GM12872 (cell line): Measurements from ENCODE around the gene FNDC1.

Source experiments
- CTCF ChIP-seq: IDR thresholded peaks from 3 replicates; pipeline ENCODE4 v1.5.1; 2011; ENCODE audit warnings: low read depth, mild to moderate bottlenecking, low read length, moderate library complexity; ENCODE audit not compliant: insufficient read depth

The FNDC1 gene

GRCh38 chr6:159234102-159234553 lies 64.9 kb downstream of the FNDC1 start:
- no peak for TF ChIP-seq CTCF

DNA sequence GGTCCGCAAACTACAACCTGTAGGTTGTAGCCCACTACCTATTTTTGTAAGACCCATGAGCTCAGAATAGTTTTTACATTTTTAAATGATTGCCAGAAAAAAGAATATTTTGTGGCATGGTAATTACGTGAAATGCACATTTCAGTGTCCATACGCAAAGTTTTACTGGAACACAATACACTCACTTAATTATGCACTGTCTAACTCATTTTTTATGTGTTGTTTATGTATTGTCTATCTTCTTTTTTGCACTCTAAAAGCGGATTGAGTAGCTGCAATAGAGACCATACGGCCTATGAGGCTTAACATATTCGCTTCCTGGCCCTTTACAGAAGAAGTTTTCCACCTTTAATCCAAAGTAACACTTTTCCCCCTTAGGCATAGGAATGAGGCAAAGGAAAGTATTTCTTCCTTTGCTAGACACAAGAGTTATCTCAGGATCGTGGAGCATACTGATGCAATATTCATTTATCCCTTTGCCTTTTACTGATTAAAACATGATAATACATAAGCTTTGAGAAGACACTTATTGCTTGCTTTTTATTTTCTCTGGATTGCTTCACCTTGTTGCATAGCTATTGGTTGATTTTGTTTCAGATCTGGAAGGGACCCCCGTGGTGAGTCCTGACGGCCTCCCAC lies 69.8 kb downstream of the FNDC1 start:
- TF ChIP-seq CTCF: no peak

GRCh38 chr6:159249128-159249527 lies 79.9 kb downstream of the FNDC1 start:
- TF ChIP-seq CTCF: no peak

- no peak for TF ChIP-seq CTCF
Measured at GRCh38 chr6:159249752-159250151, 80.6 kb downstream of the FNDC1 start.

DNA sequence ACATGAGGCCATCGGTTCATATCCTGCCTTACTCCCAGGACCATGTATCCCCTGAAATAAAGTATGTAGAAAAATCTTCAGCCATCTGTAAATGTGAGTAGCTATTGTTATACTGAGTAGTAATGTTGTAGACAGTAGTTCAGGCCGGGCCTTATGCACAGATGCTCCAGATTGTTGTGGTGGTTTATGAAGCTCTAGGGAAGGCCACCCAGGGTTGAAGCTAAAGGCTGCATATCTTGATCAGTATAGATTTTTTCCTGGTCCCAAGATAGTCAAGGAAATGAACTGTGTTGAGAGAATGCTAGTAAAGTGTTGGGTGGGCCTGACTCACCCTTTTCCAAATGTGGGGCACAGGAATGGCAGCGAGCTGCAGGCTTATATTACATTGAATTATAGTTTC lies 81.4 kb downstream of the FNDC1 start:
- no peak for TF ChIP-seq CTCF

DNA sequence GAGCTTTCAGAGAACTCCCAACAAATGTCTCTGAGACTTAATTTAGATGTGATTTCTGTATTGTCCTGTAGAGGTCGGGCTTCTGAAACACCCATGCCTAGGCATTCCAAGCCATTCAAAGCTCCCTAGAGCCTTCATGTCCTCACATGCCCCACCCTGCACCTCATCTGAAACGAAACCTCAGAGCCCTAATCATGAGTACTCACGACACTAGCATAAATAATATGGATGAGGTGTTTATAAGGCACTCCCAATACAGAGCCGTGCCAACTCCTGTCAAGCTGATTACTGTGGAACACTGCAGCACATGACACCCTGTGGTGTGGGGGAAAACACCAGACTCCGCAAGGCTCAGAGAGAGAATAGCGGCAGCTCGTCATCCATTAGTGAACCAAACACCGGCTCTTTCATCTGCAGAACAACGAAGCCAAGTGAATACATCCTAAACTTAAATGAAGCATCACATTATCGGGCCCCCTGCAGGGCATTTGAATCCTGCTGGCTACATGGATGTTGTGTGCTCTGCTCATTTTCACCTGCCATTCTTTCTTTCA lies 83.8 kb downstream of the FNDC1 start:
- TF ChIP-seq CTCF: peak; percentile 70

- no peak for TF ChIP-seq CTCF
Measured at GRCh38 chr6:159254186-159254585, 85.0 kb downstream of the FNDC1 start.
